ENCODE data around the gene HOXD11.

DNA sequence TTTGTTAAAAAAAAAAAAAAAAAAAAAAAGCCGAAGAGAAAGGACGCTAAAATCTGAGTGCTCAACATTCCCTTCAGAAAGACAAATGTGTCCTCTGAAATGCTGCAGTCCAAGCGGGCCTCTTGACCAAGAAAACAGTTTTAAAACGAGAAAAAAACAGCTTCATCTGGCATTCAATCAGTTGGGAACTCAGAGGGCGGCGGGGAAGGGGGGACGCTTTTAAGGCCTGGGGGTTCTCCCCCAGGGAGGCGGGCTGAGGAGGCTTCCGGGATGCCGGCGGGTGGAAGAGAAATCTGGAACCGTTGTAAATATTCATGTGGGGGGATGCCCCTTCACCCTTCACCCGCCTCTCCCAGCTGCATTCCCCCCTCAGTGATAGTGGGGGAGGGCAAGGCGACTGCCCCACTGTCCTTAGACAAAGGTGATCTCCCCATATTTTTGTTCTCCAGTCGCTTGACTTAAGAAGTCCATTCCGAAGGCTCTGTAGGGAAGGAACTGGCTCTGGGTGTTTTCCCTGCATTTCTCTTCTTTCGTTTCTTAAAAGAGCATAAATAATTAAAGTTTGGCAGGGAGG is 3.3 kb upstream of the HOXD11 start:
- TF ChIP-seq, protein P1, sequence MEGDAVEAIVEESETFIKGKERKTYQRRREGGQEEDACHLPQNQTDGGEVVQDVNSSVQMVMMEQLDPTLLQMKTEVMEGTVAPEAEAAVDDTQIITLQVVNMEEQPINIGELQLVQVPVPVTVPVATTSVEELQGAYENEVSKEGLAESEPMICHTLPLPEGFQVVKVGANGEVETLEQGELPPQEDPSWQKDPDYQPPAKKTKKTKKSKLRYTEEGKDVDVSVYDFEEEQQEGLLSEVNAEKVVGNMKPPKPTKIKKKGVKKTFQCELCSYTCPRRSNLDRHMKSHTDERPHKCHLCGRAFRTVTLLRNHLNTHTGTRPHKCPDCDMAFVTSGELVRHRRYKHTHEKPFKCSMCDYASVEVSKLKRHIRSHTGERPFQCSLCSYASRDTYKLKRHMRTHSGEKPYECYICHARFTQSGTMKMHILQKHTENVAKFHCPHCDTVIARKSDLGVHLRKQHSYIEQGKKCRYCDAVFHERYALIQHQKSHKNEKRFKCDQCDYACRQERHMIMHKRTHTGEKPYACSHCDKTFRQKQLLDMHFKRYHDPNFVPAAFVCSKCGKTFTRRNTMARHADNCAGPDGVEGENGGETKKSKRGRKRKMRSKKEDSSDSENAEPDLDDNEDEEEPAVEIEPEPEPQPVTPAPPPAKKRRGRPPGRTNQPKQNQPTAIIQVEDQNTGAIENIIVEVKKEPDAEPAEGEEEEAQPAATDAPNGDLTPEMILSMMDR (IDR thresholded peaks at IDR 0.05) = no peak
- TF ChIP-seq POLR2A (IDR thresholded peaks at IDR 0.05) = no peak
